DMS114 treated with DMSO at 0.1 percent for 48 hours (cell line): ENCODE data around the gene ANKRD42.

Source experiments
- DNase-seq: peaks from one replicate; lab custom pipeline; 2025; ENCODE audit not compliant: unreplicated experiment; lab: John Stamatoyannopoulos, UW

ANKRD42 gene

DNA sequence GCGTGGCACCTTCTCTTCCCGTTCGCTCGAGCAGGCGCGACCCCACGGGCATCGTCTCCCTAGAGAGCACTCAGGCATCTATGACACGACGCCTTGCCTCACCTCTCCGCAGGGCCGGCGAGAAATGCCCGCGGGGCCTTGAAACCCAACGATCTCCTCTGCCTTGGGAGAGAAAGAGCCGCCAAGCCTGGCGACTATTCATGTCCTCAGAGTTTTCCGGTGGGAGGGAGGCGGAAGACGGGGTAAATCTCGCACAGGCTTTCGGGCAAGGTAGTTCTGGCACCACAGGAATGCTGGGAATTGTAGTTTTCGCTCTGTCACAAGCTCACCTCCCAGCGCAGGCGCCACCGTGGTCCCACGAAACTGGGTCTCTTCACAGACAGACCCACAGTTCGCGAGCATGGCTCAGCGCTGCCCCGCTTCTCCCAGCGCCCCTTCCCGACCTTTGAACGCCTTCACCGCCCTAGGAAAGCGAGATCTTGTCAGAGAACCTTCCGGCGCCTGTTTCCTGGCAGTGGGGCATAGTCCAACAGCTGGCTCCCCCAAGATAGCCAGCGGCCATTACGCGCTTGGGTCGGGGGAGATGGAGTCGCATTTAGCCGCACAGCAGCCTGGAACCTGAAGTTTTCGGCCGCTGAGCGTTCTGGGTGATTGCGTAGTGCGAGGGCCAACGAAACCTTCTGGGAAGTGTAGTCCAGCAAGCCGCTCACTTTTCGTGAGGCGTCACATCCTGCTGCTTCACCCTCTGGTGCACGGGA is 92.4 kb downstream of the ANKRD42 start, which contains the start of gene CCDC90B:
TSS of gene CCDC90B (minus strand) at position 597 of the 758 bp plus-strand sequence. CDS start at position 202, 395 bp downstream.
- peak; percentile 90 for DNase-seq

DNA sequence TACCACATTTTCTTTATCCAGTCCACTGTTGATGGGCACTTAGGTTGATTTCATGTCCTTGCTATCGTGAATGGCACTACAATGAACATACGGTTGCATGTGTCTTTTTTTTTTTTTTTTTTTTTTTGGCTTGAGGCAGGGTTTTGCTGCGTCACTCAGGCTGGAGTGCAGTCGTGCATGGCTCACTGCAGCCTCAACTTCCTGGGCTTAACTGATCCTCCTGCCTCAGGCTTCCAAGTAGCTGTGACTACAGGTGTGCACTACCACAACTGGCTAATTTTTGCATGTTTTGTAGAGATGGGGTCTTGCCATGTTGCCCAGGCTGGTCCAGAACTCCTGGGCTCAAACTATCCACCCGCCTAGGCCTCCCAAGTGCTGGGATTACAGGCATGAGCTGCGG is 94.1 kb downstream of the ANKRD42 start:
- DNase-seq, result no peak

DNA sequence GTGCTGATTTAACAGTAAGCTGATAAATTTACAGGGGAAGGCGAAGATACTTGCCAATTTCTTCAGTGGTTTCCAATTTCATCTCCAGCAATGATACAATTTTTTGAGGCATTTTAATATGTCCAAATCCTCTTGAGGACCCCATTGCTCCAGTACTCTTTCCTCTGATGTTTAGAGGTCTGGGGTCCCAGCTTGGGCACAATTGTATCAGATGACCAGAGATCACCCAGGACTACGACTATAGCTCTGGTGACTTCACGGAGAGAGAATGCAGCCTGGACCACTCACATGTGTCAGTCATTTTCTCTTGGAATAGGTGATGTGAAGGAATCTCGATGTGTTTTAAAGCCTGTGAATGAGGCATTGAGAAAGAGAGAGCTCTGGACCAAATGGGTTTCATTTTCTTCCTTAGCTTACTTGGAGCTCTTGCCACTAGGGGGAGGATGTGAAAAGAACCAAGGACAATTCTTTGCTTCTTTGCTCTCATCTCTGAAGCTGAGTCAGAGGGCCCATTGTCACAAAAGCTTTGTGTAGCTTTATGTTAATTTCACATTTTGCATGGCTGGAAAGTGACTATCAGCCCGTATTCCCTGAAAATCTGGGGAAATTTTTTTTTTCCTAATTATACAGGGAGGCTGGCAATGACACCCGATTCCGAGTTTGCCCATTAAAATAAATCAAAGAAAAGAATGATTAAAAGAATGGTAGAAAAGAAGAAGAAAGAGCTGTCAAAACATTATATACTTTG is 99.4 kb downstream of the ANKRD42 start:
- peak; percentile 24 for DNase-seq

DNA sequence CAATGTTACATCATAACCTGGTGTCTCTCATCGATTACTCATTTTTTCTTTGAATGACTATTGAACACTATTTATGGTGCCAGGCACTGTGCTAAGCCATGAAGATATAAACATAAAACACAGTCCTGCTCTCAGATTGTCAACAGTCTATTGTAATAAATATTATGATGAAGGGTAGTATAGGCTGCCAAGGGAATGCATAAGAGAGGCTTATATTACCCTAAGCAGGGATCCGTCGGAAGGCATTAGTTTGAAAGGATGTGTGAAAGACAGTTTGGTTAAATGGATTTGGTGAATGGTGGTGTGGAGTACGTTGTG is 99.9 kb downstream of the ANKRD42 start:
- DNase-seq, result no peak

DNA sequence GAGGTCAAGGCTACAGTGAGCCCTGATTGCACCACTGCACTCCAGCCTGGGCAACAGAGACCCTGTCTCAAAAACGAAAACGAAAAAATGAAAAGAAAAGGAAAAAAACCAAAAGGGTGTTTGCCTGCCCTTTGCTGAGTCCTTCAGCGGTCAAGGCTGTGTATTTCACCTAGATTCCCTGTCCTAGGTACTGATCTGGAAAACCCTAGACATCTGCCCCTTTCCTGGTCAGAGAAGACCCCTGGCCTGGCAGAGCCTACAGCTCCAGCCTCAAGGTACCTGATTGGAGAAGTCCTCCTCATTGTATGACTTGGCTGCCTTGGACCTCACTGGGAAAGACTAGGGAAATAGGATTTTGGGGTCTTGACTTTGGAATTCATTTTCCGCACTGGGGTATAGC is 100.7 kb downstream of the ANKRD42 start:
- no peak for DNase-seq
